ENCODE data around the gene RNF213.

RNF213 gene

DNA sequence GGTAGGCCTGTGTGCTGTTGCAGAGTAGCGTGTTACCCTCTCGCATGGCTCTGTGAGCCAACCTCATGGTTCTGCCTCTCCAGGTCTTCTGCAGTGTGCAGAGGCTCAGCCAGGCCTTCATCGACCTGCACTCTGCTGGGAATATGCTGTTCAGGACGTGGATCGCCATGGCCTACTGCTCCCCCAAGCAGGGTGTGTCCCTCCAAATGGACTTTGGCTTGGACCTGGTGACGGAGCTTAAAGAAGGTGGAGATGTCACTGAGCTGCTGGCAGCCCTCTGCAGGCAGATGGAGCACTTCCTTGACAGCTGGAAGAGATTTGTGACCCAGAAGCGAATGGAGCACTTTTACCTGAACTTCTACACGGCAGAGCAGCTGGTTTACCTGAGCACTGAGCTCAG is 78.5 kb downstream of the RNF213 start:
- TF ChIP-seq, protein P1, sequence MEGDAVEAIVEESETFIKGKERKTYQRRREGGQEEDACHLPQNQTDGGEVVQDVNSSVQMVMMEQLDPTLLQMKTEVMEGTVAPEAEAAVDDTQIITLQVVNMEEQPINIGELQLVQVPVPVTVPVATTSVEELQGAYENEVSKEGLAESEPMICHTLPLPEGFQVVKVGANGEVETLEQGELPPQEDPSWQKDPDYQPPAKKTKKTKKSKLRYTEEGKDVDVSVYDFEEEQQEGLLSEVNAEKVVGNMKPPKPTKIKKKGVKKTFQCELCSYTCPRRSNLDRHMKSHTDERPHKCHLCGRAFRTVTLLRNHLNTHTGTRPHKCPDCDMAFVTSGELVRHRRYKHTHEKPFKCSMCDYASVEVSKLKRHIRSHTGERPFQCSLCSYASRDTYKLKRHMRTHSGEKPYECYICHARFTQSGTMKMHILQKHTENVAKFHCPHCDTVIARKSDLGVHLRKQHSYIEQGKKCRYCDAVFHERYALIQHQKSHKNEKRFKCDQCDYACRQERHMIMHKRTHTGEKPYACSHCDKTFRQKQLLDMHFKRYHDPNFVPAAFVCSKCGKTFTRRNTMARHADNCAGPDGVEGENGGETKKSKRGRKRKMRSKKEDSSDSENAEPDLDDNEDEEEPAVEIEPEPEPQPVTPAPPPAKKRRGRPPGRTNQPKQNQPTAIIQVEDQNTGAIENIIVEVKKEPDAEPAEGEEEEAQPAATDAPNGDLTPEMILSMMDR (IDR thresholded peaks at IDR 0.05; ENCODE audit: low read depth, low read length), result no peak
- H3K4me3 ChIP-seq (ENCODE audit: low read depth, low read length), result no peak overlapping the region

DNA sequence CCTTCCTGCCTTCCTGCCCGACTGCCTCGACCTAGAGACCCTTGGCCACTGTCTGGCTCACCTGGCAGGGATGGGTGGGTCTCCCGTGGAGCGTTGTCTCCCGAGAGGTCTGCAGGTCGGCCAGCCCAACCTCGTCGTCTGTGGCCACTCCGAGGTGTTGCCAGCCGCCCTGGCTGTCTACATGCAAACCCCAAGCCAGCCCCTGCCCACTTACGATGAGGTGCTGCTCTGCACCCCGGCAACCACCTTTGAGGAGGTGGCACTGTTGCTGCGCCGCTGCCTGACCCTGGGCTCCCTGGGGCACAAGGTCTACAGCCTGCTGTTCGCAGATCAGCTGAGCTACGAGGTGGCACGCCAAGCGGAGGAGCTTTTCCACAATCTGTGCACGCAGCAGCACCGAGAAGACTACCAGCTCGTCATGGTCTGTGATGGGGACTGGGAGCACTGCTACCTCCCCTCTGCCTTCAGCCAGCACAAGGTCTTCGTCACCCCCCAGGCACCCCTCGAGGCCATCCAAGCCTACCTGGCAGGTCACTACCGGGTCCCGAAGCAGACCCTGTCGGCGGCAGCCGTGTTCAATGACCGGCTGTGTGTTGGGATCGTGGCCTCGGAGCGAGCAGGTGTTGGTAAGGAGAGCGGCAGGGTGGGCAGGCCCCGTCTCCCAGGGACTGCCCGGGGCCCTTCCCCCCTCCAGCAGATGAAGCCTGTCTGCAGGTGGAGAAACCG is 79.2 kb downstream of the RNF213 start:
- no peak overlapping the region for H3K4me3 ChIP-seq (ENCODE audit: low read depth, low read length)
- TF ChIP-seq, protein P1 (IDR thresholded peaks at IDR 0.05; ENCODE audit: low read depth, low read length), result no peak

DNA sequence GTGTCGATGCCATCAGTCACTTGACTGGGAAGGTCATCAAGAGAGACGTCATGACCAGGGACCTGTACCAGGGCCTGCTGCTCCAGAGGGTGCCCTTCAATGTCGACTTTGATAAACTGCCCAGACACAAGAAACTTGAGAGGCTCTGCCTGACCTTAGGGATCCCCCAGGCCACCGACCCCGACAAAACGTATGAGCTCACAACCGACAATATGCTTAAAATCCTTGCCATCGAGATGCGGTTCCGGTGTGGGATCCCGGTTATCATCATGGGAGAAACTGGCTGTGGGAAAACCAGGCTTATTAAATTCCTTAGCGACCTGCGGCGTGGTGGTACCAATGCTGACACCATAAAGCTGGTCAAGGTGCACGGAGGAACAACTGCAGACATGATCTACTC is 84.7 kb downstream of the RNF213 start:
- TF ChIP-seq, protein P1 (IDR thresholded peaks at IDR 0.05; ENCODE audit: low read depth, low read length), result no peak
- H3K4me3 ChIP-seq (ENCODE audit: low read depth, low read length), result no peak overlapping the region

DNA sequence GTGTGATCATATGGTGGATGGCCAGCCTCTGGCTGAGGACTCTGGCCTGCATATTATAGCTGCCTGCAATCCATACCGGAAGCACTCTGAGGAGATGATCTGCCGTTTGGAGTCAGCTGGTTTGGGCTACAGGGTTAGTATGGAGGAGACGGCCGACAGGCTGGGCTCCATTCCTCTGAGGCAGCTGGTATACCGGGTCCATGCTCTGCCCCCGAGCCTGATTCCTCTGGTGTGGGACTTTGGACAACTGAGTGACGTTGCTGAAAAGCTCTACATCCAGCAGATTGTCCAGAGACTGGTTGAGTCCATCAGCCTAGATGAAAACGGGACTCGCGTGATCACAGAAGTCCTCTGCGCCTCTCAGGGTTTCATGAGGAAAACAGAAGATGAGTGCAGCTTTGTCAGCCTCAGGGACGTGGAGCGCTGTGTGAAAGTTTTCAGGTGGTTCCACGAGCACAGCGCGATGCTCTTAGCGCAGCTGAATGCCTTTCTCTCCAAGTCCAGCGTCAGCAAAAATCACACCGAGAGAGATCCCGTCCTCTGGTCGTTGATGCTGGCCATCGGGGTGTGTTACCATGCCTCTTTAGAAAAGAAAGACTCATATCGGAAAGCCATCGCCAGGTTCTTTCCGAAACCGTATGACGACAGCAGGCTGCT is 85.3 kb downstream of the RNF213 start:
- no peak overlapping the region for H3K4me3 ChIP-seq (ENCODE audit: low read depth, low read length)
- TF ChIP-seq, protein P1 (IDR thresholded peaks at IDR 0.05; ENCODE audit: low read depth, low read length), result no peak

DNA sequence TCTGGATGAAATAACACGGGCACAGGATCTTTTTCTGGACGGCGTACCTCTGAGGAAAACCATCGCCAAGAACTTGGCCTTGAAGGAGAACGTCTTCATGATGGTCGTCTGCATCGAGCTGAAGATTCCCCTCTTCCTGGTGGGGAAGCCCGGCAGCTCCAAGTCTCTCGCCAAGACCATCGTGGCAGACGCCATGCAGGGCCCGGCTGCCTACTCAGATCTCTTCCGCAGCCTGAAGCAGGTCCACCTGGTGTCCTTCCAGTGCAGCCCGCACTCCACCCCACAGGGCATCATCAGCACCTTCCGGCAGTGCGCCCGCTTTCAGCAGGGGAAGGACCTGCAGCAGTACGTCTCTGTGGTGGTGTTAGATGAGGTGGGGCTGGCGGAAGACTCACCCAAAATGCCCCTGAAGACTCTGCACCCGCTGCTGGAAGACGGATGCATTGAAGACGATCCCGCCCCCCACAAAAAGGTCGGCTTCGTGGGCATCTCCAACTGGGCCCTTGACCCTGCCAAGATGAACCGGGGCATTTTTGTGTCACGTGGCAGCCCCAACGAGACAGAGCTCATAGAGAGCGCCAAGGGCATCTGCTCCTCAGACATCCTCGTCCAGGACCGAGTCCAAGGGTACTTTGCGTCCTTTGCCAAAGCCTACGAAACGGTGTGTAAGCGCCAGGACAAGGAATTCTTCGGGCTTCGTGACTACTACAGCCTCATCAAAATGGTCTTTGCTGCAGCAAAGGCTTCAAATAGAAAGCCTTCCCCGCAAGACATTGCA is 86.0 kb downstream of the RNF213 start:
- TF ChIP-seq, protein P1 (IDR thresholded peaks at IDR 0.05; ENCODE audit: low read depth, low read length), result no peak
- H3K4me3 ChIP-seq (ENCODE audit: low read depth, low read length), result no peak overlapping the region

DNA sequence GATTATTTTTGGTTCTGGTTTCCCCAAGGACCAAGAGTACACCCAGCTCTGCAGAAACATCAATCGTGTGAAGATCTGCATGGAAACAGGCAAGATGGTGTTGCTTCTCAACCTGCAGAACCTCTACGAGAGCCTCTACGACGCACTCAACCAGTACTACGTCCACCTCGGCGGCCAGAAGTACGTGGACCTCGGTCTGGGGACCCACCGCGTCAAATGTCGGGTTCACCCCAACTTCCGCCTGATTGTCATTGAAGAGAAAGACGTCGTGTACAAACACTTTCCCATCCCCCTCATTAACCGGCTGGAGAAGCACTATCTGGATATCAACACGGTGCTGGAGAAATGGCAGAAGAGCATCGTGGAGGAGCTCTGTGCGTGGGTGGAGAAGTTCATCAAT is 86.9 kb downstream of the RNF213 start:
- TF ChIP-seq, protein P1 (IDR thresholded peaks at IDR 0.05; ENCODE audit: low read depth, low read length), result no peak
- no peak overlapping the region for H3K4me3 ChIP-seq (ENCODE audit: low read depth, low read length)

DNA sequence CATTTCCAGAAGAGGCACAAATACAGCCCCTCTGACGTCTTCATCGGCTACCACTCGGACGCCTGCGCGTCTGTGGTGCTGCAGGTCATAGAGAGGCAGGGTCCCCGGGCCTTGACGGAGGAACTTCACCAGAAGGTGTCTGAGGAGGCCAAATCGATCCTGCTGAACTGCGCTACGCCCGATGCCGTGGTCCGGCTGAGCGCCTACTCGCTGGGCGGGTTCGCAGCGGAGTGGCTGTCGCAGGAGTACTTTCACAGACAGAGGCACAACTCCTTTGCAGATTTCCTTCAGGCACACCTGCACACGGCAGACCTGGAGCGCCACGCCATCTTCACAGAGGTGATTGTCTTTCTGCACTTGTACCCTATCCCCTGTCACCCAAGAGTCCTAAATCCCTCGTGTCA is 87.3 kb downstream of the RNF213 start:
- H3K4me3 ChIP-seq (ENCODE audit: low read depth, low read length), result no peak overlapping the region
- TF ChIP-seq, protein P1 (IDR thresholded peaks at IDR 0.05; ENCODE audit: low read depth, low read length), result no peak
